NCI-H146 (cell line): ENCODE measurements around the gene RELCH.

Experiments used
- DNase-seq: peaks from one replicate; lab custom pipeline; 2025; lab: John Stamatoyannopoulos, UW

Gene RELCH

DNA sequence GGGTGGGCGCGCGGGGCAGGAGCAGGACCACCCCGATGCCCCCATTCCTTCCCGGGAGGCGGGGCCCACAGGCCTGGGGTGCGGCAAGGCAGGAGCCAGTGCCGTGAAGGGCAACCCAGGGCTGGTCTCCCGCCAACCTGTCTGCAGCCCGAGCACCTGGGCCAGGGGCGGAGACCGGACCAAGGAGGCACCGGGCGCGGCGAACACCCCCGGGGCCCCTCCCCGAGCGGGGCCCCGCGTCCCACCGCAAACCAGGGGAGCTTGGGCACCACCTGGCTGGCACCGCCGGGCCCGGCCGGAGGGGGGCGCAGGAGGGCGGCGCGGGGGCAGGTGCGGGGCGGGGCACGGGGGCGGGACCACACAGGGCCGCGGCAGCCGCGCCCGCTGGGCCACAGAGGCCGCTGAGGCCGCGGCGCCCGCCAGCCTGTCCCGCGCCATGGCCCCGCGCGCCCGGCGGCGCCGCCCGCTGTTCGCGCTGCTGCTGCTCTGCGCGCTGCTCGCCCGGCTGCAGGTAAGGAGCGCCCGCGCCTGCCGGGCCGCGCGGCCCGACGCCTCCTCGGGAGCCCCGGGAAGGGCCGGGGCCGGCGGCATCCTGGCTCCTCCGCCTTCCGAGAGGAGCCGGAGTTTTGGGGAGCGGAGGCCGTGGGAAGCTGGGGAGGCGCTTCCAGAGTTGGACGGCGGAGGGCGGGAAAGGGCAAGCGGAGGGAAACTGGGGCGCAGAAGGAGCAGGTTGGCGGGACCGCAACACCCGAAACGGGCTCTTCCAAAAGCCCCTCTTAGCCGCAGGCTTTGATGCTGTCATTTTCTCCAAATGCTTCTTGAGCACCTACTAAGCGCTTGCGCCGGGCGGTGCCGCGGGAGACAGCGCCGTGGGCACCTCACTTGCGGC, 138.1 kb downstream of the RELCH start, which contains the start of gene TNFRSF11A:
TNFRSF11A (plus strand) TSS at position 394 of the 889 bp plus-strand sequence; CDS start at position 437, 43 bp downstream.
- DNase-seq, result peak; percentile 86

DNA sequence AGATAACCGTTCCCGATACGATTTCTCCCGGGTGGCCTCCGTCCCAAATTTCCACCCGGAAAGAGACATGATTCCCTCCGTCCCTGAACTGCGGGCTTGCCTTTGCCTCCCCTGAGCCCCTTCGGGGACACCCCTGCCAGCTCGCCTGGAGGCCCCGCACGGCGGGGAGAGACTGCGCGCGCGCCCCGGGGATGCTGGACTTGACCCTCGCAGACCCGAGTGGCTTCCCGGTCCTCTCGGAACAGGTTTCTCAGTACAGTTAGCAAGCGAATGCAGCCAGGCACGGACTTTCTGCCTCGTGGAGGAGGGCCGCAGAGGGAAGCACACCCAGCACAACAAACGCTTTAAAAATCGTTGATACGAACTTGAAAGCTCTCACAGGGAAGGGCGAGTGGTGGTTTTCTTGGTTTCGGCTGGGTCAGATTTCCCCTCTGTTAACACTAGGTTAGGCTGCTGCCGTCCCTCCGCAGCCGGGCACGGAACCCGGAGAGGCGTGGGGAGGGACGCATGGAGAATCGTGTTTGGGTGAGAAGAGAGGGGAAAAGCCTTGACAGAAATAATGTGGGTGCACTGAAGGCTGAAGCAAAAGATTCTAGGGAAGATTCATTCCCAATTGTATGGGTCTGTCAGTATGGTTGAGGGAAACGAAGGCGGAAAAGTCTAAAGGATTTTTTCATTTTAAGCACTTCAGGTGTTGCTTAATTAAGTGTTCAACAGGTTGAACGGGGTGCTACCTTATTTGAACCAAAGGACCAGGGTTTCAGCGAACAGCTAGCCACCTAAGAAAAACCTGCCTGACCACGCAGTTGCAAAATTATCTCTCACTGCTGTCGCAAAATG, 139.0 kb downstream of the RELCH start:
- DNase-seq, result peak; percentile 84

DNA sequence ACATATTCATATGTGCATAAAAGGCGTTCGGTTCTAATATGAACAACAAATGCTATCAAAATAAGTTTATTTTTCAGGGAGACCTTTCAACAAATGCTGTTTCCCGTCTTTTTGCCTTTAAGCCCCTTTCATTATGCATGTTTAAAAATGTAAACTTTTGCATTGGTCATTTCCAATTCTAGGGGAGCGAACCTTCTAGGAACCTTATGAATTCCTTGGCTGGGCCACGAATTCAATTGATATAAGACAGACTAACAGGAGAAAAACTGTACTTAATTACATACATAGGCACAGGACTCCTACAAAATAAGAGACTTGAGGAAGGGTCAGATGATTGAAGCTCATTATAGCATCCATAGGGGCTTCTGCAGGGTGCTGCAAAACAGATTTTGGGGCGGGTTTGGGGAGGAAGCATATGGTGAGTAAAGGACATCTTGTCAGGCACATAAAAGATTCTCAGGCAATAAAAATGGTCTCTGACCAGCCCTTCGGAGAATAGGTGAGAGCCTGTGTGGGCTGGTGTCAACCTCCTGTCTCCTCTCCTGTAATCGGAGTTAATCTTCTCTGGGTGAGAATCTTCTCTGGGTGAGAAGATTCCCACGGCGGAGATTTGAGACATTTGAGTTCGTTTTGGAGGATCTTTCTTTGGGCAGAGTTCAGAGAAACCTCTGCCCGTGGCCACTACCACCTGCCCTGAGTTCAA, 139.7 kb downstream of the RELCH start:
- DNase-seq, result no peak

DNA sequence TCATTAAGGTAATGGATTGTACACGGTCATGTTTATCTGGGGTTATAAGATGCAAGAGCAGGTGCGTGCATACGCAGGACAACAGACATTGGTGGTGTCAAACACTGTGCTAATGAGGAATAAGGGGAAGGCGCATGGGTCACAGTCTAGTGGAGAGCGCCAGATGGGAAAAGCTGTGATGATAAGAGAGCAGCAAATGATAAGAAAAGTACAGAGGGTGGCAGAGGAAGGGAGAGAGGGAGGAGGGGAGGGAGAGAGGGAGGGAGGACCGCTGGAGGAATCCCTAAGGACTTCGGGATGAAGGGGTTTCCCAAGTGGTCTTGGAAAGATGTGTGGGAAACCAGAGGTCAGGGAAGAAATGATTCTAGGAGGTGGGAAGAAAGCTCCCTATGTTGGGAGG, 140.9 kb downstream of the RELCH start:
- DNase-seq, result peak; percentile 63

DNA sequence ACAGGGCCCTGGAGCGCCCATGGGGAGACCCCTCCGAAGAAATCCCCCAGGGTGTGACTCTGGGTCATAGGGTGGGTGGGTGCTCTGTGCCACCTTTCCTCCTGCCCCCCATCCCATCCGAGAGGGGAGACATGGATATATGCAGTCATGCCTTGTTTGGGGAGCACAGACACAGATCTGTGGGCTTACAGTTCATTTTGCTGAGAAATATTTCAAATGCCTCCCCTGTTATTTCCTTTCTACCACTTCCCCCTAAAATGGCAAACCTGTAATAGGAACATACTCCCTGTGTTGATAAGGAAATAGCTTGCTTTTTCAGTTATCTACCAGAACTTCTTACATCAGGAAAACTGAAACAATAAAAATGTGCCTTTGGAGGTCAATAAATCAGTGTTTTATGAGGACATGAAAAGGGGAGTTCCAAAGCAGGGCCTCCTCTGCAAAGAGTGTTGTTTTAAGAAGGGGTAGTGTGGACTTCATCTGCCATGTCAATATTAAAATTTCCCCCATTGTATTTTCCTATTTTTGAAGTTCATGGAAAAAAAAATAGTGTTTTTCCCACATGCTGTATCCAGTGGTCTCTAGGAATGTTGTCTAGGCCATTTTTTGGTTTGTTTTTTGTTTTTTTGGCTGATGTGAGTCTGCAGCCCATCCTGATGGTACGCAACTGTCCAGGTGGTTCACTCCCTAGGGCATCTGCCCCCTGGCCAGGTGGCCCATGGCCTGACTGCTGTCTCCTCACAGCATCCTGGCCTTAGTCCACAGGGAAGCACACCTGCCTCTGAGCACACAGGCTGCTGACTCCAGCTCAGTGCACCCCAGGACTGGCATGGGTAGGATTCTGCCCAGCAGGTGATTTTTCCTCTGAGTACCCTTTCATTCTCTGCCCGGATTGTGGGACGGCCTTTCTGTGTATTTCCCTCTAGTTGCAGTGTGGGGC, 141.8 kb downstream of the RELCH start:
- peak; percentile 95 for DNase-seq

DNA sequence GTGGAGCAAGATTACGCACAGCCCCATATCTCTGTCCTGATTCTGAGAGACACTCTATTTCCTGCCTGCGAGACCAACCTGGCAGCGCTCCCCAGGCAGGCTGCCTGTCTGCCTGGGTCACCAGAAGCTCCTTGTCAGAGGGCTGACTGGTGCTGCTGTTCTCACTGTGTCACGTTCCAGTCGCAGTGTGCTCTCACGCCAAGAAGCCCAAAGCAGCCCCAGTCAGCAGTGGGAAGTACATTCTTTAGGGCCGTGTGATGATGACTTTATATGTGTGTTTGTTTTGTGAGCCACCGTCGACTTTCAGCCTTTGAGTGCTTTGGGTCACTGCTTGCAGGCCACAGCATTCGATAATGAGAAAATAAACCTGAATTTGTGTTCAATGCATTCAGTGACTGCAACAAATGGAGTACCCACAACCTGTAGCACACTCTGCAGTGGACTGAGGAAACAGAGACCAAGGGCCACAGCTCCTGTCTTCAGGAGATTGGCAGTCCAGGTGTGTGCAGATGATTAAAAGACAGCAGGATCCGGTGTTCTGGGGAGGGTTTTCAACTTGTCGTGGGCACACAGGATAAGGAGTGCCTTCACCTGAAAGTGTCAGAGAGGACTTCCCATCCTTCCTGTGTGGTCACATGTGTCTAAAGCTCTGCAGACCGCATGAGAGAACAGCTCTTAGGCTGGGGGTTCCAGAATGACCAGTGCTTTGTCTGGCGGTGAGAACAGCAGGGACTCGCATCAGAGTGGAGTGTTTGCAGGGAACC, 142.8 kb downstream of the RELCH start:
- peak; percentile 54 for DNase-seq

DNA sequence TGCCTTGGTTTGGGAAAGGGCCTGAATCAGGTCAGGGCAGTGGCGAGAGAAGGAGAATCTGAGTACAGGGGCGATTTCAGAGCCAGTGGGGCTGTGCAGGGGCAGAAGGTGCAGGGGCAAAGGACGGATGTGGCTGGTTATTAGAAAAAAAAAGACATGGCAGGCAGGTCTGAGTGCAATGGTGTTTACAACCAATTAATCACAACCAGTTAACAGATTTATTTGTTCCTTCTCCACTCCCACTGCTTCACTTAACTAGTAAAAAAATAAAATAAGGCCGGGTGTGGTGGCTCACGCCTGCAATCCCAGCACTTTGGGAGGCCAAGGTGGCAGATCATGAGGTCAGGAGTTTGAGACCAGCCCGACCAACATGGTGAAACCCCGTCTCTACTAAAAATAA, 143.6 kb downstream of the RELCH start:
- no peak for DNase-seq

DNA sequence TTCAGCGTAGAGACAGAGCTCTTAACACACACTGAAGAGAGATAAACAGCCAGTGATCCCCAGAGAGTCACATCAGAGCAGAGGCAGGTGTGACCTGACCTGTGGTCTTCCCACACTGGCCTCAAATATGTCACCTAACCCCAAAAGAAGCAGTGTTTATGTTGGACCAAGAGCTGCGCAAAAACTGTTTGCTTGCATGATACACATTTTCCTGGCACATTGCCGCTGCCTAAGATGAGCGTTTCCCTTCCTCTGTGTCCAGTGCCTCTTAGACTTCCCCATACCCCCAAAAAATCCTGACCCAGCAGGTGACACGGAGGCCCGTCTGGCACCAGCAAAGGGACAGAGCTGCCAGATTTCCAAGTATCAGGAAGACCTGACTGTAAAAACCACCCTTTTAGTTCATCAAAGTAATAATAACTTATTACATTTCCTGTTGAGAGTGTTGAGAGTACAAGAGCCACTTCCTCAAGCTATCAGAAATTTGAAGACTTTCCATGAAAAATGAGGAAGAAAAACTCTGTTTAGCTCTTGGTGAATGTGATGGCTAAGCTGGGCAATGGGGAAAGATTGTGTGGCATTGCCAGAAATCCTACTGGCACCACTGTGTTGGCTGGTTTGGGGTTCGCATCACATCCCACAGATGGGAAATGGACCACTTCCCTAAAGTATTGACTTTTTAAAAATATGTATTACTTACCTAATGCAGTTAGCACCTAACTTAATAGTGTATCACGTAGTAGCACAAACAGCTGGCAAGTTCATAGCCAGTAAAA, 144.7 kb downstream of the RELCH start:
- no peak for DNase-seq

DNA sequence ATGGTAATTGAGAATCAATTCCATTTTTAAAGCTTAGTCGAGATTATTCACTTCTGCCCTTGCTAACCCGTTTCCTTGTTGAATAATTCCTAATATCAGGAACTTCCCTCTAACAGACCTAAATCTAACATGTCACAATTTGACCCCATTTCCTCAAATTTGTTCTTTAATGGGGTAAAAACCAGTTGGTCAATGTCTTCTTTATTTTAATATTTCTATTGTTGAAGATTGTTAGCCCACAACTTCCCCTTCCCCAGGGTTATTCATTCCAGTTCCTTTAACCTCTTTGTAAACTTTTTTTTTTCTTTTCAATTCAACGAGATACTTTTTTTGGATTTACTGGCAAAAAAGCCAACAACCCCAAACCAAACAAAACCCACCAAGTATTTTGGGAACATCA, 145.4 kb downstream of the RELCH start:
- no peak for DNase-seq

DNA sequence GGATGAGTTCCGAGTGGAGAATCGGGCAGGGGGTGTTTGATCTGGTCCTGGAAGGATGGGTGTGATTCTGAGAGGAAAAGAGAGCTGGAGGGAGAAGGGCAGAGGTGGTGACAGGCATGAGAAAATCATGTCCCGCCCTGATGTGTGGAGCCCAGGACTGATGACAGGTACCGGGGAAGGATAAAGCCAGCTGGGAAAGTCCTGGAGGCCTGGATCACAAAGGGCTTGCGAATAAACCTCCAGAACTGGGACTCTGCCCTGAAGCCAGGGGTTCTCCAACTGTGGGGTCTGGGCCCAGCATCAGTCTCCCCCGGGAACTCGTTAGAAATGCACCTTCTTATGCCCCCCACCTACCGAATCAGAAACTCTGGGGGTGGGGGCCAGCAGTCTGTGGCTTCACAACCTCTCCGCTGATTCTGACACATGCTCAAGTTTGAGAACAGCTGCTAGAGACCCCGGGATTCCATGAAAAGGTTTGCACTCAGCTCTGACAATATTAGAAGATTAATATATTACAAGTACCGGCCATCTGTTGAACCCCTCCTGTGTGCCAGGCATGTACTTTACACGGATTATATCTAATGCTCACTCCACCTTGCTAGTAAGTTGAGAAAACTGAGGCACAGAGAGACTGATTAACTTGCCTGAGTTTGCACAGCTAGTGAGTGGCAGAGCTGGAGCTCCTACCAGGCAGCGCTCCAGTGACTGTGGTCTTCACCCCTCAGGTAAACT, 146.1 kb downstream of the RELCH start:
- DNase-seq, result no peak

DNA sequence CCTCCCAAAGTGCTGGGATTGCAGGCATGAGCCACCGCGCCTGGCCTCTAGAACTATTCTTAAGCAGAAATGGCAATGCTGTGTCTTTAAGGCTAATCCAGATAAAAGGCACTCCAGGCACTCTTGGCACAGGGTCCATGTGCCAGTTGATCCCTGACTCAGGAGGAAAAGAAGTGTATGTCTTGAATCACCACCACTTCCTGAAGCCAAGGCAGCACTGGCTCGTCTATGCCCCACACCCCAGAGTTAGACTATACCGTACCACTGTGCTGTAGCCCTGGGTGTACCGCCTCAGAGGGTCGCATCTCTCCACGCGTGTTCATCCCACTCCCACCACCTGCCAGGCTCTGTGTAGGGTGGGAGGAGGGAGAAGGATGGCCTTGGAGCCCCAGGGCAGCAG, 147.1 kb downstream of the RELCH start:
- DNase-seq, result no peak

DNA sequence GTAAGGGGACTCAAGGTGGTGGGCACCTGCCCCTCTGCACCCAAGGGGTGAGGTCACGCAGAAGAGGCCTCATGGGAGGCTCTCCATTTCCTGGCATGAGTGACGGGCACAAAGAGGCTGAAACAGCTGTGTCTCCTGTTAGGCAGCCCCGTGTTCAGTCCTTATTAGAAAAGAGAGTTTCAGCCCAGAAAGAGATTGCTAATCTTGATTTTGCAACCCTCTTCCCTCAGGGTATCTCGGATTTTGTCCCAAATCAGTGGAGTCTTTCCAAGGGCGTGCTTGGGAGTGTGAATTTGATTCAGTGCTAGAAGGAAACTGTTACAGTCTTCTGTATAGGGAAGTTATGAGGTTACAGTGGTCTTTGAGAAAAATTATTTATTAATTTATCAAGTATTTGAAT, 148.4 kb downstream of the RELCH start:
- no peak for DNase-seq

DNA sequence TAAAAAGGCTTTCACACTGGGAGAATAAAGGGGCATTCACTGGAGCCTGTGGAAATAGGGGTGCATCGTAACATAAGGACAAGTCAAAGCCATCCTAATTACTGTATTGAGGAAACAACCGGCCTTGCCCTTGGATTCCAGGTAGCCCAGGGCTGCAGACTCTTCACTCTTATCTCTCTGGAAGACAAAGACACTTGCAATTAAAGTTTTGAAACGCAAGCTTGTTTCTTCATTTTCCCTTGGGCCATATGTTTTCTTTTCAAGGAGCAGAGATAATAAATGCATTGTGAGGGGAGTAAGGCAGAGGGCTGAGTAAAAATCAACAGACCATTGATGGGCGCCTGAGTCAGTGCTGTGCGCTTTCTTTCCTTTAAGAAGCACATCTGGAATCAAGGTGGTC, 149.6 kb downstream of the RELCH start:
- DNase-seq, result no peak

DNA sequence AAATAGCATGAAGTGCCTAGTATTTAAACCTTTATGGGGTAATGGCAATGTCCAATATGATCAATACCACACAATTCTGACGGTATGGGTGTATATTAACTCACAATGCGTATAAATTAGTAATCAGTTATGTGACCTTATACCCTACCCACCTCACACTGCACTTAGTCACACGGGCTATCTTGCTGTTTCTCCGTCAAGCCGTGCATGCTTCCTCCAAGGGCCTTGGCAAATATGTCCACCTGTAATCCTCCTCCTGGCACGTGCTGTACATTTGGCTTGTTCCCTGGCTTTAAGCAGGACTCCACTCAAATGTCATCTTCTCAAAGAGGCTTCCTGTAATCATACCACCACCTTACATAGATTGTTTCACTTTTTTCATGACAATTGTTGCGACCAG, 150.3 kb downstream of the RELCH start:
- no peak for DNase-seq

DNA sequence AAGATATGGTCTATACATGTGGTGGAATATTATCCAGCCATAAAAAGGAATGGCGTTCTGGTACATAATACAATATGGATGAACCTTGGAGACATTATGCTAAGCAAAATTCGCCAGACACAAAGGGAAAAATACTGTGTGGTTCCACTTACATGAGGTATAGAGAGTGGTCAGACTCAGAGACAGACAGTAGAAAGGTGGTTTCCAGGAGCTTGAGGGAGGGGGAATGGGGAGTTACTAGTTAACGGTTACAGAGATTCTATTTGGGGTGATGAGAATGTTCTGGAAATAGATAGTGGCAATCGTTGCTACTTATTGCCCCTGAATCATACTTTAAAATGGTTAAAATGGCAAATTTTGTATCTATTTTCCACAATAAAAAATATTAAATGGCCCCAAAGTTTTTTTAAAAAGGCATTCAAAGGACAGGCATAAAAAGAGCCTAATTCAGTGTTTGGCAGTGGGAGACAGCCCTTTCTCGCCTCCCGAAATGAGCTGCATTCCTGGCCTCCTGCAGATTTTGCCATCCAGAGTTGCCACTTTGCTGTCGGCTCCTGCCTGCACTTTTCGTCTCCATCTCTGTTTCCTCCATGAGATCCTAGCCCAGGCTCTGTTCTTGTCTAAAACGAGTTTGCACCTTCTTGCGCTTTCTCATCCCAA, 151.5 kb downstream of the RELCH start:
- DNase-seq, result no peak

DNA sequence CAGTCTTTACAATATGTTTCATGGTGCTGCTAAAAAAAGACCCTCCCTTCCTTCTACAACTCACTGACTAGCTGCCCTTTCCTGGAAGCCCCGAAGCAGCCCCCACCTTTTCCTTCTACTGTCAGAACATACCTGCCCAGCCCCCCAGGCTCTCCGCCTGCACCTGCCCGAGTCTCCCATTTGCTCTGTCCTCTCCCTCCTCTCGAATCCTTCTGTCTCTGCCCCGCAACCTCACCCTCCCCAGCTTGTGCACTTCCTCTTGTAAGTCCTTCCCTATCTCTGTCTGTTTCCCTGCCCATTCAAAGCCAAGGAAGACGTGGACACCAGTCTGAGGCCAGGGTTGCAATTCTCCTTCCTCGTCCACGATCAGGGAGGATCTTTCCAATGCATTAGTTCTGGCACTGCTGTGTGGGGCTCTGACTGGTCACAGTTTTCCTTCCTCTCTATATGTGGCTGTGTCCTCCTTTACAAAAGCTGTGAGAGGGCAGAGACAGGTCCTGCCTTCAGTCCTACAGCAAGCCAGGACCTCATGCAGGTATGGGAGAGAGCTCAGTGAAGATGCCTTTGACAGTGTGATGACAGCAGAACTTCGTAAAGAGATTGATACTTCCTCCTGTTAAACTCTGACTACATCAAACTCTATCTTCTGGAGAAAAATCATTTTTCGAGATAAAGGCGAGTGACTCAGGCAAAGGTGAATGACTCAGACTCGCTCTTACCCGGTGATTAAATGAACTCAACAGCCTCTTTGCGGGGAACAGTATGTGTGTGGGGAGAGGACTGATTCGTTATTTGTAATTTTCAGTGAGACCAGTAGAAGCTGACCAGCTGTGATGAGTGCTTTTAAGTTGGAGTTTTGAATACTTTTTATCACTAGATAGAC, 152.3 kb downstream of the RELCH start:
- DNase-seq, result no peak

DNA sequence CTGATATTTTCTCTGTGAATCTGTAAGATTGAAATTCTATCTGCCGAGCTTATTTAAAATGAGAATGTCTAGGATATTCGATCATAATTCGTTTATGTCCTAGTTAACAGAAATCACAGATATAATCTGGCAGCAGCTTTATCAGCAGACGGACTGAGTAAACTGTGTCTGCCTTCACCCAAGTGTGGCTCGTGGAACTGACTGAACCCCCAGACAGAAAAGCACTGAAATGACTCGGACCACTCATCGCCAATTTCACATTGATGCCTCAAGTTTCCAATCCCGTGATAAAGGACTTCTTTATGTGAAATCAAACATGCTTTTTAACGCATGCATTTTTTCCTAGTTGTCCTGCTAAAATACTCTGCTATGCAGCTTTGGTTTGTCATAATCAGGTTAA, 153.9 kb downstream of the RELCH start:
- DNase-seq, result no peak
